NB4 (cell line): Measurements from ENCODE around the gene RFC5.

ENCODE experiments used
- CTCF ChIP-seq: IDR thresholded peaks from one replicate; pipeline ENCODE4 v1.5.1; 2012; ENCODE audit warnings: low read depth, low read length
- MAX ChIP-seq: IDR thresholded peaks from 2 replicates; pipeline ENCODE4 v1.6.1; 2011; ENCODE audit warnings: low read depth, low read length
- POLR2A ChIP-seq: IDR thresholded peaks from 2 replicates; pipeline ENCODE4 v1.6.1; 2011; ENCODE audit warnings: mild to moderate bottlenecking; ENCODE audit not compliant: insufficient read length; ENCODE audit errors: extremely low read depth

DNA sequence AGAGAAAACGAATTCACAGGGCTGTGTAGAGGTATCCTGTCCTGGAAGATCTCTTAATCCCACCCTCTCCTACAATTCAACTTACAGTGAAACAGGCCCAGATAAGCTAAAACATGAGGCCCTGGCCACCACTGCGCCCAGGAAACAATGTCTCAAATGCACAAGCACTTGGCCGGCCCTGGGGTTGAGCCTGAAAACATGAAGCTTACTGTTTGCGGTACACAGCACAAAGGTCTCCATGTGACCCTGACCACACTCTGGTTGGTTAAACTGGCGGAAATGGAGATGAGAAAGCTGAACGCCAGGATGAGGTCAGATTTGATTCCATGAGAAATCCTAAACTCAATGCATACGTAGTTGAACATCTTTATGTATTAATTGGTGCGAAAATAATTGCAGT is 28.1 kb downstream of the RFC5 start:
- TF ChIP-seq CTCF (no peak), POLR2A (no peak), MAX (no peak)
